Fibroblast of the aortic adventitia (primary cell): ENCODE results near the gene PPWD1. TPM values are rescaled to one million over a fixed set of nuclear protein-coding genes. Genes with fewer than 3 reads are reported as not detected.

ENCODE experiments used
- small RNA-seq: library from RNA; depleted of rRNA; stranded (forward); fragments of <200 nt; gene quantifications from one replicate; pipeline ENCODE3, GENCODE V24; 2012
- total RNA-seq: library from RNA; depleted of rRNA; stranded (reverse); fragments of >200 nt; gene quantifications from 2 replicates; pipeline ENCODE4 v1.2.3, GENCODE V29; 2012; ENCODE audit warnings: low replicate concordance

PPWD1 gene
- total RNA-seq, 1 donor: 35.2 TPM

Small RNAs within 50 kb of the gene (small RNA-seq; reads per million reads assigned to genes)
- gene RNU6-540P: not detected

Other genes with a start within 250 kb of the PPWD1 start
- gene ADAMTS6, start 81.4 kb upstream of the PPWD1 start, total RNA-seq: 40.8 and 64.9 TPM in 2 replicates
- 1.4 and 49.6 TPM in 2 replicates for gene CENPK, start 128 bp upstream of the PPWD1 start, total RNA-seq
- gene TRIM23, start 61.0 kb downstream of the PPWD1 start, total RNA-seq: 16.6 and 21.8 TPM in 2 replicates
- gene SHLD3, start 61.7 kb downstream of the PPWD1 start, total RNA-seq: 3.9 and 5.3 TPM in 2 replicates
- gene TRAPPC13, start 61.7 kb downstream of the PPWD1 start, total RNA-seq: 28.0 and 29.5 TPM in 2 replicates
- 6.1 and 16.4 TPM in 2 replicates for gene SGTB, start 158.8 kb downstream of the PPWD1 start, total RNA-seq
- 26.9 and 30.2 TPM in 2 replicates for gene NLN, start 158.9 kb downstream of the PPWD1 start, total RNA-seq